ENCODE data around the gene RO60.

DNA sequence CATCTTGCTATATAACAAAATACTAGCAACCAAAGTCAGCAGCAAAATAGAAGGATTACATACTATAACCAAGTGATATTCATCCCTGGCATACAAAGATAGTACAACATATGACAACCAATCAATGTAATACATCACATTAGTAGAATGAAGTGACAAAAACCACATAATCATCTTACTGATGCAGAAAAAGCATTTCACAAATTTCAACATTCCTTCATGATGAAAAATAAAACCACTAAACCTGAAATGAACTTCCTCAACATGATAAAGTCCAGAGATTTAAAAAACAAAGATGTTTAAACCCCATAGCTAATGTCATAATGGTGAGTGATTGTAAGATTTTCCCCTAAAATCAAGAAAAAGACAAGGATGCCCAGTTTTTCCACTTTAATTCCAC lies 18.6 kb downstream of the RO60 start:
- TF ChIP-seq, protein P1, sequence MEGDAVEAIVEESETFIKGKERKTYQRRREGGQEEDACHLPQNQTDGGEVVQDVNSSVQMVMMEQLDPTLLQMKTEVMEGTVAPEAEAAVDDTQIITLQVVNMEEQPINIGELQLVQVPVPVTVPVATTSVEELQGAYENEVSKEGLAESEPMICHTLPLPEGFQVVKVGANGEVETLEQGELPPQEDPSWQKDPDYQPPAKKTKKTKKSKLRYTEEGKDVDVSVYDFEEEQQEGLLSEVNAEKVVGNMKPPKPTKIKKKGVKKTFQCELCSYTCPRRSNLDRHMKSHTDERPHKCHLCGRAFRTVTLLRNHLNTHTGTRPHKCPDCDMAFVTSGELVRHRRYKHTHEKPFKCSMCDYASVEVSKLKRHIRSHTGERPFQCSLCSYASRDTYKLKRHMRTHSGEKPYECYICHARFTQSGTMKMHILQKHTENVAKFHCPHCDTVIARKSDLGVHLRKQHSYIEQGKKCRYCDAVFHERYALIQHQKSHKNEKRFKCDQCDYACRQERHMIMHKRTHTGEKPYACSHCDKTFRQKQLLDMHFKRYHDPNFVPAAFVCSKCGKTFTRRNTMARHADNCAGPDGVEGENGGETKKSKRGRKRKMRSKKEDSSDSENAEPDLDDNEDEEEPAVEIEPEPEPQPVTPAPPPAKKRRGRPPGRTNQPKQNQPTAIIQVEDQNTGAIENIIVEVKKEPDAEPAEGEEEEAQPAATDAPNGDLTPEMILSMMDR (IDR thresholded peaks at IDR 0.05; ENCODE audit: low read length): no peak
- no peak for TF ChIP-seq EZH2 (optimal IDR thresholded peaks at IDR 0.05; ENCODE audit: low read depth, low read length)

All from MM.1S (cell line).